Measurements from ENCODE around the gene TPSAB1.

- TF ChIP-seq POLR2A (IDR thresholded peaks at IDR 0.05) (no peak), POLR2AphosphoS5 (IDR thresholded peaks at IDR 0.05) (no peak)
- TF ChIP-seq, protein P1, sequence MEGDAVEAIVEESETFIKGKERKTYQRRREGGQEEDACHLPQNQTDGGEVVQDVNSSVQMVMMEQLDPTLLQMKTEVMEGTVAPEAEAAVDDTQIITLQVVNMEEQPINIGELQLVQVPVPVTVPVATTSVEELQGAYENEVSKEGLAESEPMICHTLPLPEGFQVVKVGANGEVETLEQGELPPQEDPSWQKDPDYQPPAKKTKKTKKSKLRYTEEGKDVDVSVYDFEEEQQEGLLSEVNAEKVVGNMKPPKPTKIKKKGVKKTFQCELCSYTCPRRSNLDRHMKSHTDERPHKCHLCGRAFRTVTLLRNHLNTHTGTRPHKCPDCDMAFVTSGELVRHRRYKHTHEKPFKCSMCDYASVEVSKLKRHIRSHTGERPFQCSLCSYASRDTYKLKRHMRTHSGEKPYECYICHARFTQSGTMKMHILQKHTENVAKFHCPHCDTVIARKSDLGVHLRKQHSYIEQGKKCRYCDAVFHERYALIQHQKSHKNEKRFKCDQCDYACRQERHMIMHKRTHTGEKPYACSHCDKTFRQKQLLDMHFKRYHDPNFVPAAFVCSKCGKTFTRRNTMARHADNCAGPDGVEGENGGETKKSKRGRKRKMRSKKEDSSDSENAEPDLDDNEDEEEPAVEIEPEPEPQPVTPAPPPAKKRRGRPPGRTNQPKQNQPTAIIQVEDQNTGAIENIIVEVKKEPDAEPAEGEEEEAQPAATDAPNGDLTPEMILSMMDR (IDR thresholded peaks at IDR 0.05) = no peak
Observed at GRCh38 chr16:1258225-1258600, 17.7 kb downstream of the TPSAB1 start.
